Measurements from ENCODE around the gene EXOC7. TPM values are rescaled to one million over a fixed set of nuclear protein-coding genes. Genes with fewer than 3 reads are reported as not detected.

The EXOC7 gene, protein sequence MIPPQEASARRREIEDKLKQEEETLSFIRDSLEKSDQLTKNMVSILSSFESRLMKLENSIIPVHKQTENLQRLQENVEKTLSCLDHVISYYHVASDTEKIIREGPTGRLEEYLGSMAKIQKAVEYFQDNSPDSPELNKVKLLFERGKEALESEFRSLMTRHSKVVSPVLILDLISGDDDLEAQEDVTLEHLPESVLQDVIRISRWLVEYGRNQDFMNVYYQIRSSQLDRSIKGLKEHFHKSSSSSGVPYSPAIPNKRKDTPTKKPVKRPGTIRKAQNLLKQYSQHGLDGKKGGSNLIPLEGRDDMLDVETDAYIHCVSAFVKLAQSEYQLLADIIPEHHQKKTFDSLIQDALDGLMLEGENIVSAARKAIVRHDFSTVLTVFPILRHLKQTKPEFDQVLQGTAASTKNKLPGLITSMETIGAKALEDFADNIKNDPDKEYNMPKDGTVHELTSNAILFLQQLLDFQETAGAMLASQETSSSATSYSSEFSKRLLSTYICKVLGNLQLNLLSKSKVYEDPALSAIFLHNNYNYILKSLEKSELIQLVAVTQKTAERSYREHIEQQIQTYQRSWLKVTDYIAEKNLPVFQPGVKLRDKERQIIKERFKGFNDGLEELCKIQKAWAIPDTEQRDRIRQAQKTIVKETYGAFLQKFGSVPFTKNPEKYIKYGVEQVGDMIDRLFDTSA
- 91.1 TPM for total RNA-seq

- ATAC-seq = peak; percentile 90
These were observed at the start of gene EXOC7 for GRCh38 chr17:76103274-76104139. EXOC7 (minus strand) TSS chr17:76103787; CDS start chr17:76103692, 95 bp downstream.

- ATAC-seq = no peak
These were observed 49.6 kb upstream of the EXOC7 start for GRCh38 chr17:76153202-76153601.

GRCh38 chr17:76152591-76152990 lies 49.0 kb upstream of the EXOC7 start:
- no peak for ATAC-seq

DNA sequence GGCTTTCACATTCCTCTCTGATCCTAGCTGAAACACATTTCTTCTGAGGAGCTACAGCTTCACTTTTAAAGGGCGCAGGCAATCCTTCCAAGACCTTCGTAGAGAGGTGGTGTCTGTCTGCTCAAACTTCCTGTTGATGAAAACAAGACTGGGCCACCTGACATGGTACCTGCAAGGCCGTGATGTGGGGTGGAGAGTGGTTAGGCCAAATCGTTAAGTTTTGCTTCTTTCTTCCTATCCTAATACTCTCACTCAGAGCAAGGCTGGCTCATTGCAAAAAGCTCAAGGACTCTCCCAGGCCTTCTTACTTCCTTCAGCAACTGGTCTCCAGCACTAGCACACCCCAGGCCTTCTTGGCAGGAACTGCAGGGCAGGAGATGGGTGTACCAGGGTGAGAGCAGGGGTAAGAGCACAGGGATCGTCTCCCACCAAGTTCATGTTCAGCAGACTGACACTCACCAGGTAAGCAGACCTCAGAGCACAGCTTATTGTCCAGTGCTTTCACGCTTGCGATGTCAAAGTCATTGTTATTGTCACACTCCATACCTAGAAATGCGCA lies 48.4 kb upstream of the EXOC7 start:
- no peak for ATAC-seq

DNA sequence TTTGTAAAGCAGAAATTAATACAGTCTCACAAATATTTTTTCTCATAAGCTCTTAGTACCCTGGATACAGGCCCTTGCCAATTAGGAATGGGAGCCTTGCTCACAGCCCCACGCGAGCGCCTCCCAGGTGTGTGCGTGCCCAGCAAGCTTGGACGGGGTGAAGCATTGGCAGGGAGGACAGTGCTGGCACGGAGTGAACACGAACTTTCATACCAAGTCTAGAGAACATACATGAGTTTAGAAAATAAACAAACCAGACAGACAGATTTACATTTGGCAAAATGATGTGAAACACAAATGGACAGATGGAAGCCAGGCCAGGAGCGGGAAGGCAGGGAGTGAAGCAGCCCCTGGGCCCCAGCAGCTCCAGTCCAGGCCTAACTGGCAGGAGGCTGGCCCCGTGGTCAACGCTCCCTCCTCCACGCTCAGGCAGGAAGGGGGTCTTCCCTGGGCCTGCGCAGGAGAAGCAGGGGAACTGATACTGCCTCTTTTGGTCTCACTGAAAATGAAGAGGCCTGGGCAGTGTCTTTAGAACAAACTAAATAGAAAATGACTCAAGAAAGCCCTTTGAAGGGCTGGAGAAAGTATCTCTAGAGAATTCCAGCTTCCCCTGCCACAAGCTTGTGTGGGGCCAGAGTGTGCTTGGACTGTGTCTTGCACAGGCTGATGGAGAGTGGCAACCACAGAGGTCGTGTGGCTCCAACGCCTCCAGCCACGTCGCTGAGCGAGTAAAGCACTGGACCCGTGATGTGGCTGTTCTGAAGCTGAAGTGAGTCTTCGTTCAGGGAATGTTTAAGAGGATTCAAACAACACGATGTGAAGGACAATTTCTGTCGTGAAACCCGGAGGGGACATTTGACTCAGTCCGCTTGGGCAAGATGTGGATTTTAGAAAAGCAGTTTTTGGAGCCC lies 47.4 kb upstream of the EXOC7 start:
- ATAC-seq = no peak

- ATAC-seq = no peak
These were observed 45.6 kb upstream of the EXOC7 start for GRCh38 chr17:76149214-76149613.

GRCh38 chr17:76148015-76148326 lies 44.4 kb upstream of the EXOC7 start:
- no peak for ATAC-seq

DNA sequence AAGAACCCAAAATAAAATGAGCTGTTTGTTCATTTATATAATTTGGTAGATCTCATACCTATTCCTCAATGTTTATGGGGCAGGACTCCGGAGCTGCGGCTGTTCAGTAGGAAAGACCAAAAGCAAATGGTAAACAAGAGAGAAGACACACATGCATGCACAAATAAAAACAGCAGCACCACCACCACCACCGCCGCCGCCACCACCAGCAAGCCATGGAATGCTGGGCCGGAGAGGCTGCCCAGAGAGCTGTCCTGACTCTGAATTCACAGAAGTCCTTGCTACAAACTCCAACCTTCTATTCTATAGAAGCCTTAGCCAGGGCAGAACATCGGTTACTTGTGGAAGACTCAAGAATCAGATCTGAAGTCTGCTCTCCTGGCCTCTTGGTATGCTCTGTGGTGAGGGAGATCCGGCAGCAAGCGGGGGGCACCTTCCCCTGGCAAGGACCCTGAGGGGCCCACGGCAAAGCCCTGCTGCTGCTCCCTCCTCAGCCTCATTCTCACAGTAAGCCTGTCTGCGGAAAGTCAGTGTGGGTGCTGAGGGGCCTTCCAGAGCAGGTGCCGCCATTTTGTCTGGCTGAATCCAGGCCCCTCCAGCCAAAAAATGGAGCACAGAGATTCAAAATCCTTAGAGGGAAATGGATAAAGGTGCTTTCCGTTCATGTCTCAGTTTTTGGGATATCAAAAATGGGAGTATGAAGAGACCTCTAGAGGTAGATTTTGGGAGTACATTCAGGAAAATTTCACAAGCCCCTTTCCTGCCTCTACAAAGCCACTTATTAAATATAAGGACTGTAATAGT lies 43.8 kb upstream of the EXOC7 start:
- ATAC-seq = no peak

DNA sequence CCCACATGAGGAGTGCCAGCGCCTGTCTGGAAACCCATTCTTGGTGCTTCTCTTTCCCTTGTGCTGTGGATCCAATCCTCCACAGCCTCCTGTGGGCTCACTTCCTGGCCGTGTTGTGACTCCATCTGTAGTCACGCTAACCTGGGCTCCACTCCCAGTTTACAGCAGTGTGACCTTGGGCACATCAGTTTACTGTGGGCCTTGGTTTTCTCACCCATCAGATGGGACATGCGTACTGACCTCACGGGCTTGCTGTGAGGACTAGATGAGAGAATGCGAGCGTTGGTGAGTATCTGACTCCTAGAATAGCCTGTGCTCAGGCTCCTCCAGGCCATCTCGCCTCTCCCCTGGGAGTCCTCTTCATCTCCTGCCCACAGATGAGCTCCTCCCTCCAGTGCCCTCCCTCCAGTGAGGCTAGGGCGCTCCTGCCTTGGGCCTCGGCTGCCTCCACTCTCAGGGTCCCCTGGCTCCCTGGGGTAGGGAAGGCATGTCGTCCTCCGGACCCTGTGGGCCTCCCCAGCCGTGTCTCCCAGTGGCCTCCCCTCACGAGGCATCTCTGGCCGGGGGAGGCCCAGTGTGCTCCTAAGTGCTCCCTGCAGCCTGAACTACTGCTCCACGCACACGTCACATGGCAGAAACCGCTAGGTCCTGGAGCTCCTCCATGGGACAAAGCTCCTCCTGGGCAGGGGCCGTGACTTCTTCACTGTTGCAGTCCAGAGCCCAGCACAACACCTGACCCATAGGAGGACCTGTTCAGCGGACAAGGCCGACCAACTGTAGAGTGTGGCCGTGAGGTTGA lies 42.7 kb upstream of the EXOC7 start:
- no peak for ATAC-seq

- ATAC-seq = peak; percentile 54
These were observed 41.9 kb upstream of the EXOC7 start for GRCh38 chr17:76145231-76146052.

- ATAC-seq = no peak
These were observed 39.0 kb upstream of the EXOC7 start for GRCh38 chr17:76142585-76143041.

DNA sequence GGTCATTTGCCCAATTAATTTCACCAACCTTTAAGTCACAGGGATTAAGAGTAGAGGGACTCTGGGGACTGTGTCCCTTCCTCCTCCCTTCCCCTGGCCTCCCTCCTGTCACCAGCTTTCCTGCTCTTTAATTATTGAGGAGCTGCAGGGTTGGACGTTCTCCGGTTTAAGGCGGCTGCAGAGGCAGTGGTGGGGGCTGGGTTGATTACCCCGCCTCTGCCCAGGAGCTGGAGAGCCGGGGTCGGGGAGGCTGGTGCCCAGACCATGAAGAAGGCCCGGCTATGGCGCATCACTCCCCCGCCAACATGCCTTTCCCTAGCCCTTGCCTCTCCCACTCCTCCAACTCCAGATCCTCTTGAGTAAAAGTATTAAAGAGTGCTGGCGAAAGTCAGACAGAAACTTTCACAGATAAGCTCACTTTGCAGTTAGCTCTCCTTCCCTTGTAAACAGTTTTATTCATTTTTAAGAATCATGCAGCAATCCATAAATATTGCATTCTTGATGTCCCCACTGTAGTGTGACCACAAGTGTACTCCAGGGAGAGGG lies 38.5 kb upstream of the EXOC7 start:
- no peak for ATAC-seq

- peak; percentile 83 for ATAC-seq
These were observed 37.8 kb upstream of the EXOC7 start, which contains the start of gene FOXJ1 for GRCh38 chr17:76141212-76142038. FOXJ1 (minus strand) TSS chr17:76141245; CDS start chr17:76140395, 850 bp downstream.

GRCh38 chr17:76140661-76141211 lies 37.1 kb upstream of the EXOC7 start:
- ATAC-seq = no peak

GRCh38 chr17:76139801-76140660 lies 36.4 kb upstream of the EXOC7 start:
- ATAC-seq = no peak

Data from esophagus mucosa (tissue), 1 donor.